Spleen (tissue), 11 donors: Measurements from ENCODE around the gene OR5V1. TPM values are rescaled to one million over a fixed set of nuclear protein-coding genes. Genes with fewer than 3 reads are reported as not detected.
"Not testable (repeated sequence)": the region's sequence is repeated elsewhere in the genome, so short reads cannot be mapped to it uniquely, and the experiment has no call there.

ENCODE experiments used
- DNase-seq: peaks from one replicate; pipeline ENCODE4 v3.0.0-alpha.2; 2020
- H3K27ac ChIP-seq, 8 donors: fragments of 200-600 bp; sonication (generic) in 7 of 8; 1 replicate in 4 of 8; 2 replicates in 4 of 8; pipeline versions ENCODE4 v1.5.0 to v1.8.0; 2016 to 2021; ENCODE audit warnings: inconsistent platforms in 4 of 8, mild to moderate bottlenecking in 4 of 8, moderate library complexity in 1 of 8
- H3K27me3 ChIP-seq, 7 donors: fragments of 200-600 bp; sonication (generic) in 6 of 7; replicated peaks in 1 of 7; 1 replicate in 4 of 7; 2 replicates in 3 of 7; pipeline versions ENCODE4 v1.5.0 to v1.8.0; 2016 to 2021; ENCODE audit warnings: inconsistent platforms in 3 of 7, mild to moderate bottlenecking in 1 of 7
- H3K36me3 ChIP-seq, 6 donors: fragments of 200-600 bp; sonication (generic) in 5 of 6; 1 replicate in 4 of 6; 2 replicates in 2 of 6; pipeline versions ENCODE4 v1.5.0 to v1.8.0; 2016 to 2021; ENCODE audit warnings: inconsistent platforms in 2 of 6
- H3K4me1 ChIP-seq, 6 donors: fragments of 200-600 bp; sonication (generic) in 5 of 6; 1 replicate in 3 of 6; 2 replicates in 3 of 6; pipeline versions ENCODE4 v1.5.0 to v1.8.0; 2016 to 2021; ENCODE audit warnings: inconsistent platforms in 3 of 6
- H3K4me3 ChIP-seq, 8 donors: fragments of 200-600 bp; sonication (generic) in 7 of 8; 1 replicate in 4 of 8; 2 replicates in 4 of 8; pipeline versions ENCODE4 v1.5.0 to v1.8.0; 2016 to 2021; ENCODE audit warnings: inconsistent platforms in 4 of 8, mild to moderate bottlenecking in 4 of 8, moderate library complexity in 2 of 8
- H3K9me3 ChIP-seq, 8 donors: fragments of 200-600 bp; sonication (generic) in 7 of 8; 1 replicate in 4 of 8; 2 replicates in 4 of 8; pipeline versions ENCODE4 v1.5.0 to v1.8.0; 2016 to 2021; ENCODE audit warnings: inconsistent platforms in 4 of 8
- CTCF ChIP-seq, 11 experiments: fragments of 200-600 bp in 7 of 11; fragments of 450-650 bp in 4 of 11; sonication (generic) in 4 of 11; IDR thresholded peaks in 8 of 11; conservative IDR thresholded peaks in 3 of 11; 1 replicate in 7 of 11; 2 replicates in 4 of 11; pipeline versions ENCODE4 v1.4.0 to v1.8.0; 2016 to 2021; ENCODE audit warnings: antibody characterized with exemption in 11 of 11, inconsistent platforms in 4 of 11, mild to moderate bottlenecking in 1 of 11
- POLR2A ChIP-seq, 3 donors: fragments of 450-650 bp; IDR thresholded peaks; one replicate each; pipeline ENCODE4 v1.5.1; 2017; ENCODE audit warnings: antibody characterized with exemption in 3 of 3, mild to moderate bottlenecking in 1 of 3
- POLR2AphosphoS5 ChIP-seq, 3 donors: sonication (generic); formaldehyde crosslinking; IDR thresholded peaks; one replicate each; pipeline ENCODE4 v1.5.1; 2017; ENCODE audit warnings: antibody characterized with exemption in 3 of 3
- WGBS, 5 donors: extraction: QIAGEN DNeasy Blood & Tissue Kit in 3 of 5; methylation state at CpG; one replicate each; pipeline versions ENCODE4 v1.1.5 to v1.1.7; 2013 to 2018; 5-methylcytosine and 5-hydroxymethylcytosine counted together
- intact Hi-C: fragments of 100-400 bp; cut with DNase I; formaldehyde crosslinking; loops from one replicate; pipeline ENCODE4 v1.15.0; 2023; ENCODE audit warnings: low total_unique reads
- polyA plus RNA-seq, 3 donors: library from polyadenylated mRNA; stranded (reverse); fragments of 200-250 nt; gene quantifications; one replicate each; pipeline ENCODE4 v1.2.1, GENCODE V29; 2013
- total RNA-seq, 7 donors: library from RNA; depleted of rRNA in 3 of 7; stranded (reverse); fragments of >200 nt in 3 of 7; fragmentation: NEBNext Ultra II Directional in 4 of 7; extraction: Animal tissue kit (Norgen Biotek cat#: 25700) in 4 of 7; gene quantifications; one replicate each; pipeline versions ENCODE4 v1.1.0 to v1.2.1, GENCODE V29; 2016 to 2021
- donor health status: healthy with polysubstance abuse.
- donor health status: DM: no; HTN: no; CAD: no; lungs with moderate emphysema.
- donor health status: DM: no; HTN: no; CAD: no.
- donor health status: Bipolar disorder and iron deficiency.
- donor health status: healthy.
- donor health status: DM: no; HTN: no; CAD: no.
- donor health status: DM: yes; HTN: yes; CAD: no.

The OR5V1 gene
- total and polyA plus RNA-seq, 10 donors, result not detected

GRCh38 chr6:29355603-29356002 lies 13.1 kb downstream of the OR5V1 start:
- no peak overlapping the region for H3K4me3 ChIP-seq
- H3K36me3 ChIP-seq, result no peaks in the 10 kb centered on the region
- 57 to 65% (median 63%) methylated on average over 1 of the region's 1 CpG for WGBS, 5 donors
- no peak overlapping the region for H3K27ac ChIP-seq
- intact Hi-C loops, result no loop called here
- H3K9me3 ChIP-seq, result peaks cover 0 to 15% (median 5%) of the 10 kb centered on the region in 8 donors
- DNase-seq, result no peak
- H3K27me3 ChIP-seq, result peaks cover 0 to 34% (median 6%) of the 10 kb centered on the region in 7 donors
- TF ChIP-seq POLR2A (IDR thresholded peaks at IDR 0.05) (no peak), POLR2AphosphoS5 (IDR thresholded peaks at IDR 0.05) (no peak), CTCF (IDR thresholded peaks at IDR 0.05 in 8 of 11, conservative IDR thresholded peaks at IDR 0.05 in 3 of 11) (no peak)
- H3K4me1 ChIP-seq, result no peaks in the 10 kb centered on the region

- intact Hi-C loops, result no loop called here
- no peak for DNase-seq
- Histone ChIP-seq H3K4me3 (no peak overlapping the region), H3K4me1 (no peaks in the 10 kb centered on the region), H3K27ac (no peak overlapping the region), H3K9me3 (peaks cover 0 to 22% (median 11%) of the 10 kb centered on the region in 8 donors), H3K27me3 (peaks cover 0 to 28% (median 6%) of the 10 kb centered on the region in 7 donors), H3K36me3 (no peaks in the 10 kb centered on the region)
- TF ChIP-seq CTCF (IDR thresholded peaks at IDR 0.05 in 8 of 11, conservative IDR thresholded peaks at IDR 0.05 in 3 of 11) (no peak), POLR2AphosphoS5 (IDR thresholded peaks at IDR 0.05) (no peak), POLR2A (IDR thresholded peaks at IDR 0.05) (no peak)
These were observed 13.7 kb downstream of the OR5V1 start for GRCh38 chr6:29354980-29355379.

- intact Hi-C loops, H3K4me1 ChIP-seq, H3K36me3 ChIP-seq, H3K27ac ChIP-seq, DNase-seq, H3K4me3 ChIP-seq: not testable (repeated sequence)
- WGBS, 5 donors, result 88 to 97% (median 92%) methylated on average over 3 of the region's 3 CpGs
- peaks cover 0 to 16% (median 0%) of the 10 kb centered on the region in 7 donors for H3K27me3 ChIP-seq
- H3K9me3 ChIP-seq, result peaks cover 0 to 29% (median 12%) of the 10 kb centered on the region in 8 donors
These were observed 19.3 kb downstream of the OR5V1 start for GRCh38 chr6:29349348-29349747.

- H3K9me3 ChIP-seq, result peaks cover 0 to 12% (median under 1%) of the 10 kb centered on the region in 8 donors
- peaks cover 0 to 16% (median 0%) of the 10 kb centered on the region in 7 donors for H3K27me3 ChIP-seq
- no peak overlapping the region for H3K27ac ChIP-seq
- no peak for DNase-seq
- H3K36me3 ChIP-seq, result no peaks in the 10 kb centered on the region
- no peak for TF ChIP-seq POLR2AphosphoS5 (IDR thresholded peaks at IDR 0.05)
- TF ChIP-seq CTCF (IDR thresholded peaks at IDR 0.05 in 8 of 11, conservative IDR thresholded peaks at IDR 0.05 in 3 of 11), result no peak
- TF ChIP-seq POLR2A (IDR thresholded peaks at IDR 0.05), result no peak
- 67 to 80% (median 72%) methylated on average over 3 of the region's 3 CpGs for WGBS, 5 donors
- intact Hi-C loops, result no loop called here
- H3K4me1 ChIP-seq, result no peaks in the 10 kb centered on the region
- no peak overlapping the region for H3K4me3 ChIP-seq
These were observed 23.3 kb downstream of the OR5V1 start for GRCh38 chr6:29345380-29345779.

GRCh38 chr6:29336269-29336668 lies 32.4 kb downstream of the OR5V1 start:
- no peak for DNase-seq
- TF ChIP-seq POLR2A (IDR thresholded peaks at IDR 0.05), result no peak
- peaks cover 0 to 20% (median 0%) of the 10 kb centered on the region in 7 donors for H3K27me3 ChIP-seq
- WGBS, 5 donors, result 57 to 71% (median 61%) methylated on average over 2 of the region's 2 CpGs
- no peak overlapping the region for H3K27ac ChIP-seq
- no peaks in the 10 kb centered on the region for H3K4me1 ChIP-seq
- no peaks in the 10 kb centered on the region for H3K9me3 ChIP-seq
- intact Hi-C loops, result no loop called here
- H3K36me3 ChIP-seq, result no peaks in the 10 kb centered on the region
- H3K4me3 ChIP-seq, result no peak overlapping the region
